Astrocyte (in vitro differentiated cells and primary cell): Measurements from ENCODE around the gene CDK16. TPM values are rescaled to one million over a fixed set of nuclear protein-coding genes. Genes with fewer than 3 reads are reported as not detected.

ENCODE experiments used
- DNase-seq: peaks from one replicate; pipeline ENCODE4 v3.0.0-alpha.2; 2010; ENCODE audit warnings: low read depth
- FAIRE-seq: peaks from 2 replicates; lab custom pipeline; 2011; peaks lifted over from hg19 to GRCh38; lab: Jason Lieb, UNC
- H2AFZ ChIP-seq: 2 replicates; pipeline ENCODE4 v1.6.0; 2012; ENCODE audit warnings: low read depth, low read length, inconsistent platforms
- H3K27ac ChIP-seq: 2 replicates; pipeline ENCODE4 v1.5.1; 2011; ENCODE audit warnings: low read depth, low read length, inconsistent platforms
- H3K27me3 ChIP-seq: 2 replicates; pipeline ENCODE4 v1.6.0; 2011; ENCODE audit warnings: low read length, inconsistent platforms; ENCODE audit not compliant: insufficient read depth
- H3K36me3 ChIP-seq: 2 replicates; pipeline ENCODE4 v1.5.1; 2011; ENCODE audit warnings: low read length, inconsistent platforms; ENCODE audit not compliant: insufficient read depth
- H3K4me1 ChIP-seq: 2 replicates; pipeline ENCODE4 v1.5.1; 2011; ENCODE audit warnings: low read length, inconsistent platforms; ENCODE audit not compliant: insufficient read depth
- H3K4me2 ChIP-seq: 2 replicates; pipeline ENCODE4 v1.6.0; 2012; ENCODE audit warnings: low read length, inconsistent platforms
- H3K4me3 ChIP-seq: 2 replicates; pipeline ENCODE4 v1.5.1; 2011; ENCODE audit warnings: low read depth, mild to moderate bottlenecking, low read length, inconsistent platforms; ENCODE audit not compliant: insufficient read depth
- H3K79me2 ChIP-seq: 2 replicates; pipeline ENCODE4 v1.6.0; 2012; ENCODE audit warnings: mild to moderate bottlenecking, low read length, inconsistent platforms; ENCODE audit not compliant: insufficient read depth
- H3K9ac ChIP-seq: 2 replicates; pipeline ENCODE4 v1.6.0; 2012; ENCODE audit warnings: mild to moderate bottlenecking, low read length, inconsistent platforms
- H3K9me3 ChIP-seq: 2 replicates; pipeline ENCODE4 v1.5.1; 2012; ENCODE audit warnings: low read depth, mild to moderate bottlenecking, low read length, inconsistent platforms; ENCODE audit not compliant: insufficient read depth
- H4K20me1 ChIP-seq: 2 replicates; pipeline ENCODE4 v1.6.0; 2012; ENCODE audit warnings: low read length, inconsistent platforms; ENCODE audit not compliant: insufficient read depth
- H3K27ac Mint-ChIP-seq: one replicate; pipeline ENCODE4 v1.8.0; 2021; ENCODE audit warnings: mild to moderate bottlenecking, mixed read lengths; ENCODE audit not compliant: unreplicated experiment
- H3K27me3 Mint-ChIP-seq: one replicate; pipeline ENCODE4 v1.8.0; 2021; ENCODE audit warnings: low read depth, mixed read lengths; ENCODE audit not compliant: unreplicated experiment
- H3K36me3 Mint-ChIP-seq: one replicate; pipeline ENCODE4 v1.8.0; 2021; ENCODE audit warnings: low read depth, mixed read lengths; ENCODE audit not compliant: unreplicated experiment
- H3K4me1 Mint-ChIP-seq: one replicate; pipeline ENCODE4 v1.8.0; 2021; ENCODE audit warnings: low read depth, mixed read lengths; ENCODE audit not compliant: unreplicated experiment
- H3K4me3 Mint-ChIP-seq: one replicate; pipeline ENCODE4 v1.8.0; 2021; ENCODE audit warnings: mild to moderate bottlenecking, moderate library complexity, mixed read lengths; ENCODE audit not compliant: unreplicated experiment
- H3K9me3 Mint-ChIP-seq: one replicate; pipeline ENCODE4 v1.8.0; 2021; ENCODE audit warnings: mild to moderate bottlenecking, mixed read lengths; ENCODE audit not compliant: unreplicated experiment
- EZH2 ChIP-seq: IDR thresholded peaks from 2 replicates; pipeline ENCODE4 v1.6.1; 2012; ENCODE audit warnings: mild to moderate bottlenecking, low read length, inconsistent platforms; ENCODE audit not compliant: insufficient read depth
- total RNA-seq: library from RNA; stranded (reverse); gene quantifications from 2 replicates; pipeline ENCODE4 v1.2.1, GENCODE V29; 2021
- TF ChIP-seq, protein P1 (sequence below): IDR thresholded peaks from 2 replicates; pipeline ENCODE4 v1.5.1; 2011; ENCODE audit warnings: low read depth, mild to moderate bottlenecking, inconsistent platforms, low read length, moderate library complexity; ENCODE audit not compliant: insufficient read depth

The CDK16 gene
- total RNA-seq, 1 donor from 2014 or later = 128 TPM

DNA sequence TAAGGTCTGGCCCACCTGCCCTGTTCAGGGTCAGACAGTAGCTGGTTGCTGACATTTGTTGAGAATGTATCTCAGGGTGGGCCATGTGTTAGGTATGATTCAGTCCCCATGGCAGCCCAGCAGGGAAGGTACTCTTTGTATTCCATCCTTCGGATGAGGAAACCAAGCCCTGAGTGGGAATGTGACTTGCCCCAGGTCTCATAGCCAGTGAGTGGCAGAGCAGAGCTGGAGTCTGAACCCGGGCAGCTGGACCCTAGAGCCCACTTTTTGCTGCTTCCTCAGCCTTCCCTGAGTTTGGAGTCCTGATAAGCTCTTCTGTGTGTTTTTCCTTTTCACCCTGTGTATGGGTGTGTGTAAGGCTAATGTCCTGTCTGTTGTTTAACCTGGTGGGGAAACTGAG is 46.5 kb upstream of the CDK16 start:
- Histone ChIP-seq H3K27me3 (no peaks in the 10 kb centered on the region), H3K4me3 (no peak overlapping the region), H3K36me3 (peaks cover 3% of the 10 kb centered on the region), H3K9ac (no peak overlapping the region), H3K4me2 (no peak overlapping the region), H3K9me3 (no peaks in the 10 kb centered on the region), H3K27ac (no peak overlapping the region), H4K20me1 (peaks cover 27% of the 10 kb centered on the region), H2AFZ (no peak overlapping the region), H3K4me1 (no peaks in the 10 kb centered on the region), H3K79me2 (peaks cover 17% of the 10 kb centered on the region)
- H3K27me3 Mint-ChIP-seq = no peaks in the 10 kb centered on the region
- no peaks in the 10 kb centered on the region for H3K4me1 Mint-ChIP-seq
- no peak for TF ChIP-seq EZH2
- TF ChIP-seq, protein P1, sequence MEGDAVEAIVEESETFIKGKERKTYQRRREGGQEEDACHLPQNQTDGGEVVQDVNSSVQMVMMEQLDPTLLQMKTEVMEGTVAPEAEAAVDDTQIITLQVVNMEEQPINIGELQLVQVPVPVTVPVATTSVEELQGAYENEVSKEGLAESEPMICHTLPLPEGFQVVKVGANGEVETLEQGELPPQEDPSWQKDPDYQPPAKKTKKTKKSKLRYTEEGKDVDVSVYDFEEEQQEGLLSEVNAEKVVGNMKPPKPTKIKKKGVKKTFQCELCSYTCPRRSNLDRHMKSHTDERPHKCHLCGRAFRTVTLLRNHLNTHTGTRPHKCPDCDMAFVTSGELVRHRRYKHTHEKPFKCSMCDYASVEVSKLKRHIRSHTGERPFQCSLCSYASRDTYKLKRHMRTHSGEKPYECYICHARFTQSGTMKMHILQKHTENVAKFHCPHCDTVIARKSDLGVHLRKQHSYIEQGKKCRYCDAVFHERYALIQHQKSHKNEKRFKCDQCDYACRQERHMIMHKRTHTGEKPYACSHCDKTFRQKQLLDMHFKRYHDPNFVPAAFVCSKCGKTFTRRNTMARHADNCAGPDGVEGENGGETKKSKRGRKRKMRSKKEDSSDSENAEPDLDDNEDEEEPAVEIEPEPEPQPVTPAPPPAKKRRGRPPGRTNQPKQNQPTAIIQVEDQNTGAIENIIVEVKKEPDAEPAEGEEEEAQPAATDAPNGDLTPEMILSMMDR = no peak
- H3K36me3 Mint-ChIP-seq = no peaks in the 10 kb centered on the region
- H3K27ac Mint-ChIP-seq = no peak overlapping the region
- H3K9me3 Mint-ChIP-seq = no peaks in the 10 kb centered on the region
- FAIRE-seq (no peak), DNase-seq (no peak)
- H3K4me3 Mint-ChIP-seq = no peak overlapping the region

DNA sequence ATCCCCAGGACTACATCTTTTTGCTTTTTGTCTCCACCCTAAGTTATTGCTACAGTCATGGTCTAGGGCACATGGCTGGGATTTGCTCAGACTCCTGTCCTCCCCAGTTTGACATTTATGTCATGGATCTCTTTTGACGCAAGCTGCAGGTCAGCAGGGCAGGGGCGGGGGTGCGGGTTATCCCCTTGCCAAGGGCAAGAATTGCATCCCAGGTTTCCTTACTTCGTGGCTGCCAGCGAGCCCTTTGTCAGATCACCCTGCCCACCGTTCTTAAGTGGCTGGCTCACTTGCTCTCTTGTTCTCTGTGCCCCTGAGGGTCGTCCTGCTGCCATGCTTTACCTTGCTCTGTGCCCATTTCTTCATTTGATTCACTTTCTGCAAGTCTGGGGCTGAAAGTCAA is 45.9 kb upstream of the CDK16 start:
- FAIRE-seq = no peak
- Histone ChIP-seq H3K27ac (no peak overlapping the region), H3K4me2 (no peak overlapping the region), H3K9ac (no peak overlapping the region), H3K4me1 (no peaks in the 10 kb centered on the region), H3K4me3 (no peak overlapping the region), H3K79me2 (peaks cover 16% of the 10 kb centered on the region), H3K9me3 (no peaks in the 10 kb centered on the region), H2AFZ (no peak overlapping the region), H3K36me3 (peaks cover 3% of the 10 kb centered on the region), H4K20me1 (peaks cover 27% of the 10 kb centered on the region), H3K27me3 (no peaks in the 10 kb centered on the region)
- TF ChIP-seq EZH2 = no peak
- TF ChIP-seq, protein P1 = no peak
- H3K36me3 Mint-ChIP-seq = no peaks in the 10 kb centered on the region
- H3K4me3 Mint-ChIP-seq = no peak overlapping the region
- no peaks in the 10 kb centered on the region for H3K27me3 Mint-ChIP-seq
- no peaks in the 10 kb centered on the region for H3K4me1 Mint-ChIP-seq
- no peak for DNase-seq
- H3K27ac Mint-ChIP-seq = no peak overlapping the region
- no peaks in the 10 kb centered on the region for H3K9me3 Mint-ChIP-seq

GRCh38 chrX:47172971-47173792 is 45.3 kb upstream of the CDK16 start:
- H4K20me1 ChIP-seq = peaks cover 24% of the 10 kb centered on the region
- no peak for TF ChIP-seq EZH2
- TF ChIP-seq, protein P1 = no peak
- no peak overlapping the region for H3K9ac ChIP-seq
- H3K27me3 Mint-ChIP-seq = no peaks in the 10 kb centered on the region
- no peaks in the 10 kb centered on the region for H3K4me1 Mint-ChIP-seq
- no peak overlapping the region for H3K4me3 Mint-ChIP-seq
- peaks cover 2% of the 10 kb centered on the region for H3K36me3 Mint-ChIP-seq
- DNase-seq (no peak), FAIRE-seq (no peak)
- no peak overlapping the region for H3K27ac ChIP-seq
- H3K9me3 ChIP-seq = no peaks in the 10 kb centered on the region
- no peak overlapping the region for H2AFZ ChIP-seq
- H3K9me3 Mint-ChIP-seq = no peaks in the 10 kb centered on the region
- H3K4me3 ChIP-seq = no peak overlapping the region
- H3K79me2 ChIP-seq = peaks cover 10% of the 10 kb centered on the region
- peaks cover 3% of the 10 kb centered on the region for H3K36me3 ChIP-seq
- H3K4me1 ChIP-seq = no peaks in the 10 kb centered on the region
- H3K27ac Mint-ChIP-seq = no peak overlapping the region
- H3K4me2 ChIP-seq = no peak overlapping the region
- no peaks in the 10 kb centered on the region for H3K27me3 ChIP-seq
